Lower lobe of right lung (tissue), 2 donors: ENCODE data around the gene NCK2. TPM values are rescaled to one million over a fixed set of nuclear protein-coding genes. Genes with fewer than 3 reads are reported as not detected.

Experiments used
- ATAC-seq, 2 donors: fragments of 200-7000 bp; cut with Tn5 transposase; one replicate each; pipeline ENCODE4 v1.9.1; 2020 to 2022; ENCODE audit warnings: mild to moderate bottlenecking in 2 of 2, moderate library complexity in 2 of 2
- DNase-seq: peaks from one replicate; pipeline ENCODE4 v3.0.0-alpha.2; 2020
- H3K27ac ChIP-seq: fragments of 200-600 bp; one replicate; pipeline ENCODE4 v1.8.0; 2022
- H3K27me3 ChIP-seq: fragments of 200-600 bp; one replicate; pipeline ENCODE4 v1.8.0; 2022; ENCODE audit warnings: low read depth
- H3K36me3 ChIP-seq: fragments of 200-600 bp; one replicate; pipeline ENCODE4 v1.8.0; 2022; ENCODE audit warnings: mild to moderate bottlenecking
- H3K4me1 ChIP-seq: fragments of 200-600 bp; one replicate; pipeline ENCODE4 v1.8.0; 2022
- H3K4me3 ChIP-seq: fragments of 200-600 bp; one replicate; pipeline ENCODE4 v1.8.0; 2022; ENCODE audit warnings: mild to moderate bottlenecking
- H3K9me3 ChIP-seq: fragments of 200-600 bp; one replicate; pipeline ENCODE4 v1.8.0; 2022
- CTCF ChIP-seq: fragments of 200-600 bp; IDR thresholded peaks from one replicate; pipeline ENCODE4 v1.8.0; 2022; ENCODE audit warnings: antibody characterized with exemption, mild to moderate bottlenecking
- intact Hi-C: fragments of 100-400 bp; cut with DNase I; formaldehyde crosslinking; loops from one replicate; pipeline ENCODE4 v1.11.0; 2022
- total RNA-seq: library from RNA; stranded (reverse); fragmentation: NEBNext Ultra II Directional; extraction: Animal tissue kit (Norgen Biotek cat#: 25700); gene quantifications from one replicate; pipeline ENCODE4 v1.2.1, GENCODE V29; 2021
- donor health status: DM: no; HTN: yes; CAD: no; lungs with severe emphysema.

The NCK2 gene
- total RNA-seq, 1 donor from 2014 or later: 36.7 TPM

DNA sequence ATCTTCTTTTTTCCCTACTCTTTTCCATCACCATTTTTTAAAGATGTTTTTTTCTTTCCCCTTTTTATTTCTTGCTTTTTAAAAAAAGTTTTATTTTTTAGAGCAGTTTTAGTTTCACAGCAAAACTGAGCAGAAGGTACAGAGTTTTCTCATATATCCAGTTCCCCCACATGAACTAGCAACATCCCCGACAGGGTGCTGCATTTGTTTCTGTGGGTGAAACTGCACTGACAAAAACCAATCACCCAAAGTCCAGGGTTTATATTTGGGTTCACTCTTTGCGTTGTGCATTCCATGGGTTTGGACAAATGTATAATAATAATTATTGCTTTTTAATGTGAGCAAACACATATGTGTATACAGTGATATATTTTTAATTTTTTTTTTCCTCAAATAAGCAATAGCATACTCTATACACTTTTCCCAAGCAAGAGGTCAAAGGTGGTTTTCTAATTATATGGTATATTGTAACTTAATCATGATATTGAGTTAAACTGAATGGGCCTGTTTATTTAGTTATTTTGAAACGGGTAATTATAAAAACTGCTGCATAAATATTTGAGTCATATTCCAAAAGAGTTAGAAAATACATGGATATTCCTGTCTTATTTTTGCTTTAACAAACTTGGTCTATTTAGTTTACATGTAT lies 50.3 kb downstream of the NCK2 start:
- TF ChIP-seq CTCF: no peak
- no peak for ATAC-seq
- H3K36me3 ChIP-seq: no peaks in the 10 kb centered on the region
- H3K4me3 ChIP-seq: no peak overlapping the region
- H3K4me1 ChIP-seq: peaks cover 68% of the 10 kb centered on the region
- peak overlapping the region; percentile 19 for H3K27ac ChIP-seq
- no peaks in the 10 kb centered on the region for H3K9me3 ChIP-seq
- intact Hi-C loops: no loop called here
- H3K27me3 ChIP-seq: no peaks in the 10 kb centered on the region
- no peak for DNase-seq

- intact Hi-C loops: no loop called here
- no peaks in the 10 kb centered on the region for H3K27me3 ChIP-seq
- ATAC-seq (no peak), DNase-seq (no peak)
- no peaks in the 10 kb centered on the region for H3K36me3 ChIP-seq
- no peak overlapping the region for H3K4me3 ChIP-seq
- no peak for TF ChIP-seq CTCF
- H3K4me1 ChIP-seq: peaks cover 68% of the 10 kb centered on the region
- H3K27ac ChIP-seq: peak overlapping the region; percentile 19
- no peaks in the 10 kb centered on the region for H3K9me3 ChIP-seq
These were observed 50.8 kb downstream of the NCK2 start for GRCh38 chr2:105795575-105795934.

- H3K27ac ChIP-seq: peak overlapping the region; percentile 19
- peak in 1 of 2 donors; percentile 44 for ATAC-seq
- H3K4me1 ChIP-seq: peaks cover 68% of the 10 kb centered on the region
- no peak overlapping the region for H3K4me3 ChIP-seq
- DNase-seq: no peak
- no peaks in the 10 kb centered on the region for H3K9me3 ChIP-seq
- H3K27me3 ChIP-seq: no peaks in the 10 kb centered on the region
- H3K36me3 ChIP-seq: no peaks in the 10 kb centered on the region
- no peak for TF ChIP-seq CTCF
- intact Hi-C loops: no loop called here
These were observed 51.5 kb downstream of the NCK2 start for GRCh38 chr2:105796131-105796638.

- Histone ChIP-seq H3K4me1 (peaks cover 64% of the 10 kb centered on the region), H3K36me3 (no peaks in the 10 kb centered on the region), H3K27me3 (no peaks in the 10 kb centered on the region), H3K27ac (peak overlapping the region; percentile 61), H3K4me3 (no peak overlapping the region), H3K9me3 (no peaks in the 10 kb centered on the region)
- no peak for TF ChIP-seq CTCF
- intact Hi-C loops: no loop called here
- no peak for ATAC-seq
- DNase-seq: no peak
These were observed 52.1 kb downstream of the NCK2 start for GRCh38 chr2:105796791-105797190.

GRCh38 chr2:105797298-105797819 lies 52.6 kb downstream of the NCK2 start:
- ATAC-seq (peak; percentile 49 to 53), DNase-seq (no peak)
- Histone ChIP-seq H3K9me3 (no peaks in the 10 kb centered on the region), H3K27ac (peak overlapping the region; percentile 61), H3K27me3 (no peaks in the 10 kb centered on the region), H3K4me3 (no peak overlapping the region), H3K4me1 (peaks cover 64% of the 10 kb centered on the region), H3K36me3 (no peaks in the 10 kb centered on the region)
- TF ChIP-seq CTCF: no peak
- intact Hi-C loops: no loop called here
